Measurements from ENCODE around the gene XAF1. TPM values are rescaled to one million over a fixed set of nuclear protein-coding genes. Genes with fewer than 3 reads are reported as not detected.

Gene XAF1
- total RNA-seq, 1 donor from 2014 or later, result 2.5 TPM

GRCh38 chr17:6711081-6711674 is 44.7 kb upstream of the XAF1 start:
- Histone ChIP-seq H3K27me3 (ENCODE audit: control insufficient read depth, insufficient read depth, low read length) (peaks cover 41% of the 10 kb centered on the region), H3K4me3 (ENCODE audit: low read depth, low read length) (no peak overlapping the region), H3K36me3 (ENCODE audit: control insufficient read depth, insufficient read depth, low read length) (no peaks in the 10 kb centered on the region)
- no peak for TF ChIP-seq CTCF (IDR thresholded peaks at IDR 0.05; ENCODE audit: insufficient read depth, low read length, poor library complexity, severe bottlenecking)
- no peak for DNase-seq (ENCODE audit: low read depth)

GRCh38 chr17:6711681-6712057 is 44.2 kb upstream of the XAF1 start:
- Histone ChIP-seq H3K4me3 (ENCODE audit: low read depth, low read length) (no peak overlapping the region), H3K27me3 (ENCODE audit: control insufficient read depth, insufficient read depth, low read length) (peaks cover 37% of the 10 kb centered on the region), H3K36me3 (ENCODE audit: control insufficient read depth, insufficient read depth, low read length) (no peaks in the 10 kb centered on the region)
- no peak for TF ChIP-seq CTCF (IDR thresholded peaks at IDR 0.05; ENCODE audit: insufficient read depth, low read length, poor library complexity, severe bottlenecking)
- no peak for DNase-seq (ENCODE audit: low read depth)

GRCh38 chr17:6712058-6712853 is 43.6 kb upstream of the XAF1 start:
- H3K27me3 ChIP-seq (ENCODE audit: control insufficient read depth, insufficient read depth, low read length), result peaks cover 33% of the 10 kb centered on the region
- no peak for TF ChIP-seq CTCF (IDR thresholded peaks at IDR 0.05; ENCODE audit: insufficient read depth, low read length, poor library complexity, severe bottlenecking)
- H3K36me3 ChIP-seq (ENCODE audit: control insufficient read depth, insufficient read depth, low read length), result no peaks in the 10 kb centered on the region
- DNase-seq (ENCODE audit: low read depth), result peak; percentile 7
- H3K4me3 ChIP-seq (ENCODE audit: low read depth, low read length), result no peak overlapping the region

- Histone ChIP-seq H3K36me3 (ENCODE audit: control insufficient read depth, insufficient read depth, low read length) (no peaks in the 10 kb centered on the region), H3K27me3 (ENCODE audit: control insufficient read depth, insufficient read depth, low read length) (peaks cover 33% of the 10 kb centered on the region), H3K4me3 (ENCODE audit: low read depth, low read length) (no peak overlapping the region)
- no peak for TF ChIP-seq CTCF (IDR thresholded peaks at IDR 0.05; ENCODE audit: insufficient read depth, low read length, poor library complexity, severe bottlenecking)
- DNase-seq (ENCODE audit: low read depth), result no peak
These were observed 43.1 kb upstream of the XAF1 start for GRCh38 chr17:6712854-6713129.

GRCh38 chr17:6713130-6713917 is 42.5 kb upstream of the XAF1 start, which contains the start of gene SLC13A5:
SLC13A5 (minus strand) TSS chr17:6713369; CDS start chr17:6713333, 36 bp downstream.
- peaks cover 33% of the 10 kb centered on the region for H3K27me3 ChIP-seq (ENCODE audit: control insufficient read depth, insufficient read depth, low read length)
- no peaks in the 10 kb centered on the region for H3K36me3 ChIP-seq (ENCODE audit: control insufficient read depth, insufficient read depth, low read length)
- H3K4me3 ChIP-seq (ENCODE audit: low read depth, low read length), result peak within 1 kb of the TSS; percentile 13
- peak; percentile 25 for TF ChIP-seq CTCF (IDR thresholded peaks at IDR 0.05; ENCODE audit: insufficient read depth, low read length, poor library complexity, severe bottlenecking)
- no peak for DNase-seq (ENCODE audit: low read depth)

Data from kidney epithelial cell (primary cell).